NCI-H187 (cell line): Measurements from ENCODE around the gene GPANK1.

Experiments
- DNase-seq, 2 experiments: peaks; one replicate each; lab custom pipeline; 2025; lab: John Stamatoyannopoulos, UW

Gene GPANK1

GRCh38 chr6:31639449-31639861, 25.3 kb downstream of the GPANK1 start:
- DNase-seq = no peak

GRCh38 chr6:31639043-31639442, 25.8 kb downstream of the GPANK1 start:
- DNase-seq = no peak

- no peak for DNase-seq
Measured at GRCh38 chr6:31636698-31637596, 27.9 kb downstream of the GPANK1 start.

- no peak for DNase-seq
Measured at GRCh38 chr6:31634969-31635575, 29.7 kb downstream of the GPANK1 start.

GRCh38 chr6:31634131-31634530, 30.7 kb downstream of the GPANK1 start:
- no peak for DNase-seq

GRCh38 chr6:31633447-31633846, 31.4 kb downstream of the GPANK1 start:
- no peak for DNase-seq

- DNase-seq = no peak
Measured at GRCh38 chr6:31632279-31632946, 32.4 kb downstream of the GPANK1 start.

GRCh38 chr6:31631681-31632278, 33.0 kb downstream of the GPANK1 start:
- no peak for DNase-seq

- no peak for DNase-seq
Measured at GRCh38 chr6:31631209-31631608, 33.6 kb downstream of the GPANK1 start.

- no peak for DNase-seq
Measured at GRCh38 chr6:31630177-31630934, 34.4 kb downstream of the GPANK1 start.

GRCh38 chr6:31629014-31629413, 35.8 kb downstream of the GPANK1 start:
- no peak for DNase-seq

GRCh38 chr6:31627690-31628287, 37.0 kb downstream of the GPANK1 start:
- no peak for DNase-seq

- DNase-seq = no peak
Measured at GRCh38 chr6:31626952-31627351, 37.8 kb downstream of the GPANK1 start.

GRCh38 chr6:31624070-31624469, 40.7 kb downstream of the GPANK1 start:
- DNase-seq = no peak

GRCh38 chr6:31622684-31623091, 42.1 kb downstream of the GPANK1 start:
- no peak for DNase-seq

GRCh38 chr6:31621991-31622390, 42.8 kb downstream of the GPANK1 start:
- DNase-seq = no peak

GRCh38 chr6:31621320-31621939, 43.4 kb downstream of the GPANK1 start:
- no peak for DNase-seq

GRCh38 chr6:31620586-31621319, 44.0 kb downstream of the GPANK1 start, which contains the start of gene PRRC2A:
Gene PRRC2A, plus strand, starts transcription at chr6:31620715. Its CDS starts 2,075 bp downstream, at chr6:31622790.
- DNase-seq = peak; percentile 98 to 99

GRCh38 chr6:31619805-31620585, 44.8 kb downstream of the GPANK1 start:
- peak; percentile 98 to 99 for DNase-seq
